ENCODE data around the gene LSM10.

DNA sequence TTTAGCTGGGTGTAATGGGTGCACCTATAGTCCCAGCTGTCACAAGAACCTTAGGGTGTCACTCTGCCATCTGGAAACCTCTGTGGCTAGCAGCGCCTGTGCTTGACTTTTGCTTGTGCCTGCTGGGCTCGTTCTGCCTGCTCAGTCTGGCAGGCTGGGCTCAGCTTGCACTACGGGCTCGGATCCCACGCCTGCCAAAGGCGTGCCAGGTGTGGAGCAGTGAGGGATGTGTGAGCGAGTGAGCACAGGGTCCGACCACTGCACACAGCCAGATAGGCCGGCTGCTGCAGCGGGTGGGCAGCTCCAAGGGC lies 2.8 kb upstream of the LSM10 start:
- TF ChIP-seq POLR2AphosphoS5 (IDR thresholded peaks at IDR 0.05; ENCODE audit: low read depth, low read length), result no peak
- TF ChIP-seq SIN3A (IDR thresholded peaks at IDR 0.05; ENCODE audit: borderline replicate concordance, insufficient read depth, low read length), result no peak
- TF ChIP-seq, protein P1, sequence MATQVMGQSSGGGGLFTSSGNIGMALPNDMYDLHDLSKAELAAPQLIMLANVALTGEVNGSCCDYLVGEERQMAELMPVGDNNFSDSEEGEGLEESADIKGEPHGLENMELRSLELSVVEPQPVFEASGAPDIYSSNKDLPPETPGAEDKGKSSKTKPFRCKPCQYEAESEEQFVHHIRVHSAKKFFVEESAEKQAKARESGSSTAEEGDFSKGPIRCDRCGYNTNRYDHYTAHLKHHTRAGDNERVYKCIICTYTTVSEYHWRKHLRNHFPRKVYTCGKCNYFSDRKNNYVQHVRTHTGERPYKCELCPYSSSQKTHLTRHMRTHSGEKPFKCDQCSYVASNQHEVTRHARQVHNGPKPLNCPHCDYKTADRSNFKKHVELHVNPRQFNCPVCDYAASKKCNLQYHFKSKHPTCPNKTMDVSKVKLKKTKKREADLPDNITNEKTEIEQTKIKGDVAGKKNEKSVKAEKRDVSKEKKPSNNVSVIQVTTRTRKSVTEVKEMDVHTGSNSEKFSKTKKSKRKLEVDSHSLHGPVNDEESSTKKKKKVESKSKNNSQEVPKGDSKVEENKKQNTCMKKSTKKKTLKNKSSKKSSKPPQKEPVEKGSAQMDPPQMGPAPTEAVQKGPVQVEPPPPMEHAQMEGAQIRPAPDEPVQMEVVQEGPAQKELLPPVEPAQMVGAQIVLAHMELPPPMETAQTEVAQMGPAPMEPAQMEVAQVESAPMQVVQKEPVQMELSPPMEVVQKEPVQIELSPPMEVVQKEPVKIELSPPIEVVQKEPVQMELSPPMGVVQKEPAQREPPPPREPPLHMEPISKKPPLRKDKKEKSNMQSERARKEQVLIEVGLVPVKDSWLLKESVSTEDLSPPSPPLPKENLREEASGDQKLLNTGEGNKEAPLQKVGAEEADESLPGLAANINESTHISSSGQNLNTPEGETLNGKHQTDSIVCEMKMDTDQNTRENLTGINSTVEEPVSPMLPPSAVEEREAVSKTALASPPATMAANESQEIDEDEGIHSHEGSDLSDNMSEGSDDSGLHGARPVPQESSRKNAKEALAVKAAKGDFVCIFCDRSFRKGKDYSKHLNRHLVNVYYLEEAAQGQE (IDR thresholded peaks at IDR 0.05; ENCODE audit: insufficient read depth in 1 of 2, low read depth in 2 of 2, low read length in 2 of 2), result no peak
- TF ChIP-seq TAF1 (IDR thresholded peaks at IDR 0.05; ENCODE audit: borderline replicate concordance, insufficient read depth, low read length), result no peak

All from PFSK-1 (cell line).